ENCODE data around the gene CDH8. TPM values are rescaled to one million over a fixed set of nuclear protein-coding genes. Genes with fewer than 3 reads are reported as not detected.

The CDH8 gene, protein sequence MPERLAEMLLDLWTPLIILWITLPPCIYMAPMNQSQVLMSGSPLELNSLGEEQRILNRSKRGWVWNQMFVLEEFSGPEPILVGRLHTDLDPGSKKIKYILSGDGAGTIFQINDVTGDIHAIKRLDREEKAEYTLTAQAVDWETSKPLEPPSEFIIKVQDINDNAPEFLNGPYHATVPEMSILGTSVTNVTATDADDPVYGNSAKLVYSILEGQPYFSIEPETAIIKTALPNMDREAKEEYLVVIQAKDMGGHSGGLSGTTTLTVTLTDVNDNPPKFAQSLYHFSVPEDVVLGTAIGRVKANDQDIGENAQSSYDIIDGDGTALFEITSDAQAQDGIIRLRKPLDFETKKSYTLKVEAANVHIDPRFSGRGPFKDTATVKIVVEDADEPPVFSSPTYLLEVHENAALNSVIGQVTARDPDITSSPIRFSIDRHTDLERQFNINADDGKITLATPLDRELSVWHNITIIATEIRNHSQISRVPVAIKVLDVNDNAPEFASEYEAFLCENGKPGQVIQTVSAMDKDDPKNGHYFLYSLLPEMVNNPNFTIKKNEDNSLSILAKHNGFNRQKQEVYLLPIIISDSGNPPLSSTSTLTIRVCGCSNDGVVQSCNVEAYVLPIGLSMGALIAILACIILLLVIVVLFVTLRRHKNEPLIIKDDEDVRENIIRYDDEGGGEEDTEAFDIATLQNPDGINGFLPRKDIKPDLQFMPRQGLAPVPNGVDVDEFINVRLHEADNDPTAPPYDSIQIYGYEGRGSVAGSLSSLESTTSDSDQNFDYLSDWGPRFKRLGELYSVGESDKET
- not detected in 2 replicates for total RNA-seq

DNA sequence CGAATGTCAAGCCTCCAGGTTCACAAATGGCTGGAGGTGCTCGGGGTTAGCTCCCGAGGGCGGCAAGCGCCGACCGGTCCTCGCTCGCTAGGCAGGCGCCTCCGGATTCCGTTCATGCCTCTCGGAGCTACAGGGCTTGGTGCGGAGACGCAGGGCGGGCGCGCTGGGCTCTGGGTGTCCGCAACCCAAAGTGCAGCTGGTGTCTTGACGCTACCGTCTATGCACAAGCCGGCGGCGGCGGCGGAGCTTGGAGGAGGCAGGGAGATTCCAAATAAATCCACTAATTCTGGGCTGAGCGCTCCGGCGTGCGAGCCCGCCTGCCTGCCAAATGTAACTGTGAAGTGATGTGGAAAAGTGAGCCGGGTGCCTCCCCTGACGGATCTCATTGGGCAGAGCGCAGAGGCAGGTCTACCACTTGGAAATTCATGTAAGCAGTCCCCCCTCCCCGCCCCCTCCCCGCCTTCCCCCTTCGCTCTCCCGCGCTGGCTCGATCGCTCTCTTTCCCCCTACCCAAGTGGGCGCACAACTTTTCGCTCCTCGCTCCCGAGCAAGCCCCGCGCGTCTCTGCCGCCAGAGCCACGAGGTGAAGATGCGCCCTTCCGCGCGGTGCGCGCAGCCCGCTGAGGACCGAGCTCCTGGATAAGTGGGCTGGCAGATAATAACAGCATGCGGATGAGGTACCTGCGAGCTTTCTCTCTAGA lies at the start of gene CDH8:
CDH8 (minus strand) TSS at position 338 of the 701 bp plus-strand sequence. CDS start 15,035 bp downstream, outside the sequence.
- no peak for DNase-seq

DNA sequence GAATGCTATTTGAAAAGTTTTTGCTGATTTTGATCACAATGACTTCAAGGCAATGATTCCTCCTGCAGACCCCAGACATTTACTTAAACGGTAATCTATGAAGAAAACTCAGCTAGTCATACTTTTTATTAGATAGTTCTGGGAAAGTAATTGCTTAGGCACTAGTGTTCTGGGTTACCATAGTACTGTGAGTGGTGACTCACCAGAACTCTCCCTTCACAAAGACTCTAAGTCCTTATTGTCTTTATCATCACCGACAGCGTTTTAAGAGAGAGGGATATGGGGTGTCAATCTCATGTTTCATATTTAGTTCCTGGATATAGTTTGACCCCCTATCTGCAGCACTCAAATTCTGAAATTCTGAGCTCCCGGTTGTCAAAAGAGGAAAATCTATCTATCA lies 43.0 kb upstream of the CDH8 start:
- DNase-seq = no peak

DNA sequence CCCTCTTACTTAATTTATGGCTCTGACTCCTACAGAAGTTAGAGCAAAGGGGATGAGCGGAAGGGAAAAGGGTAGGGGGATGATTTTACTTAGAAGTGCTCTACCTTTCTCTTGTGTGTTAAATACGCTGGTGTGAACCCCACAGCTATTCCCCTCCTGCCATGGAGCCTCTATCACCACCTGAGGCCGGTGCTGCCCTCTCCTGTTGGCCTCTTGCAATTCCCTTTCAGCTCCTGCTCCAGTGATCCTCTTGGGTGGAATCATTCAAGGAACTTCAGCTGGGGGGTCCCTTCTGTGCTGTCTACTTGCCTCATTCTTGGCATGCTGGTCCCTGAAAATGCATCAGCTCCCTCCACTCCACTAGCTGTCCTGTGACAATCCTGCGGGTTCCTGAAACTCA lies 41.8 kb upstream of the CDH8 start:
- DNase-seq = no peak

DNA sequence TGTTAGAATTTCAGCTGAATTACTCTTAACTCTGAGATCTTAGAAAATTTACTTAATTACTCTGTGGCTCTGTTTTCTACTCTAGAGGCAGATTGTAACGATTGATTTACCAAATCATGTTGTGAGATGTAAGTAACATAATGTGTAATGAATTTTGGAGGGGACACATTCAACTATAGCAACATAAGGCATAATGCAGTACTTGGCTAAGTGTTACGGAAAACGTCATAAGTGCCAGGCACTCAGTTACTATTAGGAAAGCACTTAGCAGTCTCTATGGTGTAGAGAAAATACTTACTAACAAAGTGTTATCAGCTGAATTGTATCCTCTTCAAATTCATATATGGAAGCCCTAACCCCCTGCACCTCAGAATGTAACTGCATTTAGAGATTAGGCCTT lies 40.6 kb upstream of the CDH8 start:
- no peak for DNase-seq

DNA sequence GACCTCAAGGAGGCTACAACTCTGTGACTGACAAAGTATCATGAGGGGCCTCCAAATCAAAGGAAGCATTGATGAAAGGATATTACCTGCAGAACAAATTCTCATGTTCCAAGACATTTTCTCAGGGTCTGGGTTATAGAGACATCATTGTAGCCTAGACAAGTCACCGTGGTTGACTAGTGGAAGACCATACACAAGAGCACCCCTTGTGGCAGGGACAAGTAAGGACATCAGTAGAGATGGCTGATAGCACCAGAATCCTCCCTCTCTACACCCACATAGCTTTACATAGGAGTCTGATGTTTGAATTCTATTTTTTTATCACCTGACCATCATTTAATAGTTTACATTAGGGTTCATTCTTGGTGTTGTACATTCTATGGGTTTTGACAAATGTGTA lies 32.5 kb upstream of the CDH8 start:
- DNase-seq = no peak

DNA sequence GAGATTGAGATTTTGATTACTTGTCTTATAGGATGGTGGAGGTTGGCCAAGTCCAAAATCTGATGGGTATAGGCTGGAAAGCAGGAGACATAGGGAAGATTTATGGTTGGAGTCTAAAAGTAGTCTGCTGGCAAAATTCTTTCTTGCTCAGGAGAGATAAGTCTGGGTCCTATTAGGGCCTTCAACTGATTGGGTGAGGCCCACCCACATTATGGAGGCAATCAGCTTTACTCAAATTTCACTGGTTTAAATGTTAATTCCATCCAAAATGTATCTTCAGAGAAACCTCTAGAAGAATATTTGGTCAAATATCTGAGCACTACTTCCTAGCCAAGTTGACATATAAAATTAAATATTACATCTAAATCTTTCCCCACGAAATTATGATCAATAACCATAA lies 31.7 kb upstream of the CDH8 start:
- no peak for DNase-seq

DNA sequence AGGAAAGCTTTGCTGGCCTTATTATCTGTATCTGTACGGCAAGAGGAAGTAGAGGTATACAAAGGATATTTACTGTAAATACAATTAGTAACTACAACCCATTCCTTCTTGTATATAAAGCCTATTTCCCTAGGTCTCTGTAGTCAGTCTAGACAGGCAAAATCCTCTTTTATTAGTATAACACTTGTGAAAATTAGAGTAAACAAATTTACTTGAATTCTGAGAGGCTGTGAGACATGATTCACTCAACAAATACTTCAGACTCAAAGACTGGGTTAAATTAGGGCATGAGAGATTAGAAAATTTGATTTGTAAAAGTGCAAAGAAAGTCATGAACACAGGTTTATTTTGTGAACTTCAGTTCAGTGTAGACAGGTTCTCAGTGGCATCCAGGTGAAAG lies 30.9 kb upstream of the CDH8 start:
- no peak for DNase-seq

DNA sequence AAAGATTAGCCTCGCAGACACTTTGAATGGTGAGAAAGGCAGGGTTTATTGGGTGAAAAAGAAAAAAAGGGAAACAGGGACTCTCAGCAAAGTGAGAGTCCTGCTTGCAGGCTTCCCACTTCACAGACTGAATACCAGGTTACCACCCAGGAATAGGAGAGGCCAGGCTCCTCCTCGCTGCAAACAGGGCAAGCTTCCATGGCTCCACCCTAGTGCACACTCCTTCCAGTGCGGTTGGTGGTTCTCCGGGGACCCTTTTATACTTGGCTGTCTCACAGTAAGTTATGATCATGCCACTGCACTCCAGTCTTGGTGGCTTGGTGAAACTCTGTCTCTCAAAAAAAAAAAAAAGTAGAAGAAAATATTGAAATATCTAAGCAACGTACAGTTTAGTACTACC lies 30.5 kb upstream of the CDH8 start:
- no peak for DNase-seq

DNA sequence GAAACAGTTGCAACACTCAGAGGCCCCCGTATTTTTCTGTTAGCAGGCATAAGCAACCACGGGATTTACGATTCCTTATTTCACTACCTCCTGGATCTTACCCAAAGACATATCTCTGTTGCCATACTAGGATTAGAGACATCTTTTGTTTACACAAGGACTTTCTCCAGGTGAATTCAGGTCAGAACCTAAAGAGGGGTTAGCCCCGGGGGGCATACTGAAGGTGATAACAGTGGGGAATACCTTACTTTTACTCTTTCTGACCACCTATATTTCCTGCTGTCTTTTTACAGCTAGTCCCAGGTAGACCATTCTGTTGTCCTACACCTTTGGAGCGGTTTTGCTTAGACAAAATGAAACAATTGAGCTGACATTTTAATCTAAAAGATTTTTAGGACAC lies 27.9 kb upstream of the CDH8 start:
- DNase-seq = no peak

DNA sequence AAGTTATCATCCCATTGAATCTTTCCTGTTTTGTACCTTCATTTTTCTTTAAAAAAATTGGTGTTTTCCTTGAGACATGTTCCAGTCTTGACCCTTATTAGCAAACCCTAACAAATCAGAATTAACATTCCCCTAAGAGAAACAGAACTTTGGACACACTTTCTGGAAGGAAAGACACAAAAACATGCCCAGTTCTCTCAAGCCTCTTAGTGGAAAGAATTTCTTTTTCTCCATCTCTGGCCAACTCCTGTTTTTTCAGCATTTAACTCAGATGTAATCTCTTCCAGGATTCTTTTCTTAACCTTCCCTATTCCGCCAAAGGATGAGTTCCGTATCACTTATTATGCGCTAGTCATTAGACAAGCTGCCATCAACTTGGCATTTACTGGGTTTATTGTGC lies 23.9 kb upstream of the CDH8 start:
- no peak for DNase-seq

DNA sequence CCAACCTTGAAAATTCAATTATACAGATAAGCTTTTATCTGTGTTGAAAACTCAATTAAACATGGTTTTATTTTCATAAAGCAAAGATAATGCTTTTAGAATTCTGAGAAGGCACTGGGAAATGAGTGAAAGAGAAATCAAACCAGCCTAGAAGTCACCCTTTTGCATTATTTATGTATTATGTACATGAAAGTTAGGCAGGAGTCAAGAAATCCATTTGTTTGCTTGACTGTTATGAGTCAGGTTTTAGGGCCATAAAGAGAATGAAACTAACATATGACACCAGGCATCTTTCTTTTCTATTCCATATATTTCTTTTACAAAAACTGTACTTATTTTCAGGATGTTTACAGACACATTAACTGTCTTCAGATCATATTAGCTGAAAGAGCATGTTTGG lies 23.3 kb upstream of the CDH8 start:
- no peak for DNase-seq

DNA sequence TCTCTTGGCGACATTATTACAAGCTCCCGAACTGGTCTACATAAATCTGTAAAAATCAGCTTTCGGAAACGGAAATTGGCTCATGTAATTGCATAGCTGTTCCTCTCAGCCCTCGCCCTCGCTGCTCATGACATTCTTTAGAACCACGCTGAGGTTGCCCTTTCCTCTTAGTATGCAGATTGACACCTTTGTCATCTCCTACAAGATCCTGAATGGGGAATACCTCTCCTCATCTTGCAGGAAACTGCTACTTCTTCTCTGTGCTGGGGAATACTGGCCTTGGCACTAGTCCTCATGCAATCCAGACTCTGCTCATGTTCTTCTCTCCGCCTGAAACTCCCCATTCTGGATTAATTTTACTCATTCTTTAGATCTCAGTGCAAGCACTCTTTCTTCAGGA lies 22.2 kb upstream of the CDH8 start:
- DNase-seq = no peak

DNA sequence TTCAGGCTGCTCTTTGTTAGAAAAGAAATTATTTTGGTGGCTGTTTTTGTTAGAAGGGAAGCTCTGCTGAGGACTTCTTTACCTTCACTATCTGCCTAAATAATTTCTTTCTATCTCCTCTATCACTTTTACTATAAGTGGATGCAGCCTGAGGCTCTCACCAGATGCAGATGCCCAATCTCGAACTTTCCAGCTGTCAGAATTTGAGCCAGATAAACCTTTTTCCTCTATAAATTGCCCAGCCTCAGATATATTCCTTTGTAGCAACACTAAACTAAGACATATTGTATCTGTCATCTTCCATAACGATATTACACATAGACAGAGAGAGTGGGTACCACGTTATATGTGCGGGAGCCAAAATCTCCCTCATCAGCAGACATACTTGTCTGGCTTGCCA lies 15.7 kb upstream of the CDH8 start:
- no peak for DNase-seq

DNA sequence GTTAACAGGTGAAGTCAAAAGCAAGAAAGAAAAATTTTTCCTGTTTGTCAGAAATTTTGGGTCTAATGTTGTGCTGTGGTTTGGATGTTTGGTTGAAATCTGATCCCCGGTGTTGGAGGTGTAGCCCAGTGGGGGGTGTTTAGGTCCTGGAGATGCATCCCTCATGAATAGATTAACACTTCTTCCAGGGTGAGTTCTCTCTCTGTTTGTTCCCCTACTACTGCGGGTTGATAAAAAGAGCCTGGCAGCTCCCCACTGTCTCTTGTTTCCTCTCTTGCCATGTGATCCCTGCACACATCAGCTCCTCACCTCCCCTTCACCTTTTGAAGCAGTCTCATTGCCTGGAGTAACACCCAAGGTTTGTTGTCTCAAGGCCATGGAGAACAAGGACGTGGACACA lies 14.6 kb upstream of the CDH8 start:
- no peak for DNase-seq

DNA sequence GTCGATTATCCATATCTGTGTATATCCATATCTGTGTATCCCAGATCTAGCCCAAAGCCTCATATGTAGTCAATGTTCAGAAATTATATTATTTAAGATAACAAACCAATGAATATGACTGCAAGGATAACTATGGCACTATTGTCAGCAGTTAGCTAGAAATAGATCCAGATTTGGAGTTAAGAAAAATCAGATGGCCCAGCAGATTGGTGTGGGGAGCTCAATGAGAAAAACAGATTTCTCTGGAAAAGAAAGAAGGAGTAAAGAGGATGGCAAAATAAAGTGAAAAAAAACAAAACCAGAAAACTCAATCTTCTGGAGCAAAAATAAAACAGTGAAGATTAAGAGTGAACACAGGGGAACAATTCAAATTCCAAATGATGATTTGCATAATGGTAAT lies 10.6 kb upstream of the CDH8 start:
- no peak for DNase-seq

DNA sequence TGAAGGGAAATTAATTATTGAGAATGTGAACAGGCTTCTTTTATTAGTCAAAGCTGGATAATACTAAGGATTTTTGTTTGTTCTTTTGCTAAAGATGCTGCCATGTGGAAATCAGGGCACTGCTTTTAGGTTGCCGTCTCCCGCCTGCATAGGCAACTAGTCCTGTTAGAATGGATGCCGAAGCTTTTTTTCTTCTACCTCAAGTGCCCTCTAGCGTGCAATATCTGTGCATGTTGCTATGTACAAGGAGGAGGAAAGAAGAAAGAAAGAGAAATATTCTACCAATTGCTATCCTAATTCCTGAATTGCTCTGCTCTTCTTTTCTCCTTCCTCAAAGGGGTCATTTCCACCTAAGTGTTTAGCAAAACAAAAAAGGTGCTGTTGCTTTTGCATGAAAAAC lies 5.2 kb upstream of the CDH8 start:
- DNase-seq = no peak

DNA sequence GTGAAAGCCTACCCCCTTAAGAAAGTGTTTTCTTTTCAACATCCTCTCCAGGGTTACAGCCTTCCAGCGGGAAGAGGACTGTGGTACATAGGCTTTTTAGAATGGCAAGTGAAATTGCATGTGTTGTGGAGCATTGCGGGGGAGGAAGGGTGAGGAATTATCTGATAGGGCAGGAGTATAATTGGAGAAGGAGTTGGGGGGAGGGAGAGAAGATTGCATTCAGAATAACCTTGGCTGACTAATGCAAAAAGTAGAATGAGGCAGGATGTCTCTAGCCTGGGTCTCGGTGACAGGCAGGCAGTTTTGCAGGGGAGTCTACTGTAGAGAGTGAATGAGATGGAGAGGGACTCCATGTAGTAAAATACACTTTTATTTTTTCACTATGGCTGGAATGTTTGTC lies 2.4 kb upstream of the CDH8 start:
- no peak for DNase-seq

DNA sequence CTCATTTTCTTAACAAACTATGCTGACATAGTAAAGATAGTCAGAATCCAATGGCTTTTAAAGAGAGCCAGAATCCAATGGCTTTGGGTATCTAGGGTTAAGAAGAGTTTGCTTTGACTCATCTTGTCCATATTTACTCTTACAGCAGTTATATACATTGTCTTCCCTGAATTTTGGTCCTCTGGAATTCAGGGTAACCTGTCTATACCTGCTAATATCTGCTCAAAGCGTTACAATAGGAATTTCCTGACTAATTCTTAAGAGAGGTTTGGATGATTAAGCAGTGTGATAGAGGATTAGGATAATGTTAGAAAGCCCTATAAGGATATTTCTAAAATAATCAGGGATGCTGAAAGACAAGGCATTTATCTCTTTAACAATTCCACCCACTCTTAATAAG lies 2.0 kb upstream of the CDH8 start:
- DNase-seq = no peak

DNA sequence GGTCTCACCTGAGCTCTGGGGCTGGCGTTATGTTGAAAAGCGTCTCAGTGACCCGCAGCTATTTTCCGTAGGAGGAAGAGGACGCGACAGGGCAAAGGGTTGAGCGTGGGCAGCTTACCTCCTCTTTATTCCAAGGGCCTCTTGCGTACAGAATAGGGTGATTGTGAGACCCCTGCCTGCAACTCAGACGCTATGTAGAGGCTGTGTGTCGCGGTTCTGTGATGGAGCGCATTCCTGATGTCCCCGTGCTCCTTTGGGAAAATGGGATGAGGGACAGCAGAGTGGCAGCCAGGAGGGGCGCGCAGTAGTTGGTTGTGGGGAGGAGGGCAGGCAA lies 531 bp upstream of the CDH8 start:
- no peak for DNase-seq

DNA sequence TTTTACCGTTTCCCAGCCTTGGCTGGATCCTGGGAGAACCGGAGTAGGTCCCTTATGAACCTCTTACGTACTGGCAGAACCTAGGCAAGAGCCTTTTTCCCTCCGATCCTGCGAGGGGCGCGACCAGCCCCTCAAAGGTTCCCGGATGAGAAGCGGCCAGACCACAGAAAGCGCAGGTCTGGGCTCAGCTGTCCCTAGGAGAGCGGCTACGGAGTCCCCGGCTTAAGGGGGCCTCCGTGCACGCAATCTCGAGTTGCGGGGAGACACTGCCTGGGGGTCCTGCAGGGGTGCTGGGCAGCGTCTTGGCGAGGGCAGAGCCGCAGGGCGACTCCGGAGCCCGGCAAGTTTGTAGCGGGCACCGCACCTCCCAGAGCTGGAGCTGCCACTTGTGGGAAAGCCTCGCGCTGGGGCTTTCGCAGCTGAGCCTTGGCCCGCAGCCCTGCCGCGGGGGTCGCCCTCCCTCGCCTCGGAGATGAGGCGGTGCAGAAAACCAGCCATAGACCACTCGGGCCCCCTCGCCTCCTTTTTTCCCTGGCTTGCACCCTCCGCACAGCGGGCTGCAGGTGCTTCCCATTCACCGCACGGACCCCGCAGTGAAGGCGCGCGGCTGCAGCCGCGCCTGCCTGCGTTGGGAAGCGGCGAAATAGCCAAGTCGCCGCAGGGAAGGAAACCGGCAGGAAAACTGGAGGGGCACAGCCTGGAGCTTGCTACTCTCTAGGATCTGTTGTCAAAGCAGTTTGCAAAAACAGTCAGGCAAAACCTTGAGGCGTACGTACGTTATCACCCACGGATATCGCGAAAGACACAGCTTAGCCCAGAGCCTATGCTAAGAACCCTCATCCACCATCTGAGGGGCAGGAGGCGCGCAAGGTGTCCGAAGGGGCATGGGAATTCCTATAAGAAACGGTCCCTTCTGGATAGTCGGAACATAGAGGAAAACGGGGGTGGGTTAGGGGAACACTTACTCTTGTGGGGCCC lies 834 bp downstream of the CDH8 start:
- DNase-seq = no peak

DNA sequence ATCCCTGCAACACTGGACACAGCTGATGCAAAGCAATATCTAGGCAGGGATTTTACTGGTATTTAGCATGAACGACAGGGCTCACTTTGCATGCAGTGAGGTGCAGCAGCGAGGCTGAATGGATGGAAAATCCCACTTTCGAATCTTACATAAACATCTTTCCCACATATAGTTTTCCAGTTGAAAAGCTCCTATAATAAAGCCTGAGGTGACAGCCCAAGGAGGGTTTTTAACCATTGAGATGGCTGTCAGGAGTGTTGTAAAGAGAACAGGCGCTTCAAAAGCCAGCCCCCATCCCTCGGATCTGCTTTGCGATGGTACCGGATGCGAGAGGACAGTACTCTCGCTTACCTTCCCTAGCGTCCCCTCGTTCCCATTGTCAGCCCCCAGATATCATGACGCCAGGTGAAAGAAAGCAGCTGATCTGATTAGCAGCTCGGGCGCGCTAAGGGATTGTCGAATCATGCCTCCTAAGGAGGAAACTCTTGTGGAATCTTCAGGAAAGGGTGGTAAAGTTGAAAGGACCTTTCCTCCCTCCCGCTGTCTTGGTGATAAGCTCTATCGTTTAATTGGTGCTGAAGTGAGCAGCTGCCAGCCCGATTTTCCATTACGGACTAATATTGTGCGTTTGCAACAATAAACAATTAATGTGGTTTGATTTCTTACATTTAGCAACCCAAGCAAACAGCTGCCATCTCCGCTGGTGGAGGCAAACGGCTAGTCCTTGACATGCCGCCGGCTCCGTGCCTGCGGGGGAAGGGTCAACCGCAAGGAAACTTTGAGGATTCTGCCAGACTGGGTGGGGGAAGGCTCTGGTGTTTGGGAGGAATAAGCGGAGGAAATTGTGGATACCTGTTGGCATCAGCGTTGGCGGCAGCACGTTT lies 1.8 kb downstream of the CDH8 start:
- no peak for DNase-seq

DNA sequence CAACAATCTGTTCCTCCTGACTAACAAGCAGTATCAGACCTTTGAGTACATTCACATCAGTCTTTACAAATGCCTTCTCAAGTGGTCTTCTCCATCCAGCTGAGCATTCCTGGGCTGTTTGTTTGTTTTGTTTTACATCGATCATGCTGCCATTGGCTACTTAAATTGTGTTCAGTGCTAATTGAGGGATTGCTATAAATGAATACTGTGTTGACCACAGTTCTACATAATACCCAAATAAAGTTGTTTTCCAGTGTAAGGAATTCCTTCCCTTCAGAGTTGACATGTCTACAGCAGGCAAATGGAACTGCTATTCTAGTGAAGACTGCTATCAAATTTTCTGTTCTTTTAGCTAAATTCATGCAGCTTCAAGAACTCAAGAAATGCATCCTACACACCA lies 3.2 kb downstream of the CDH8 start:
- no peak for DNase-seq
